GM23338 (cell line): ENCODE data around the gene OPN1LW.
"Not testable (repeated sequence)": the region's sequence is repeated elsewhere in the genome, so short reads cannot be mapped to it uniquely, and the experiment has no call there.

Experiments
- CREB1 ChIP-seq: fragments of 250-450 bp; sonication (Bioruptor Pico); IDR thresholded peaks from 2 replicates; pipeline ENCODE4 v1.5.0; 2020; ENCODE audit warnings: low read depth, mild to moderate bottlenecking, moderate library complexity
- CTCF ChIP-seq, 2 experiments: fragments of 200-600 bp in 1 of 2; sonication (generic) in 1 of 2; conservative IDR thresholded peaks; 2 replicates each; pipeline versions ENCODE4 v1.5.1 to v1.6.1; 2016 to 2017; ENCODE audit warnings: antibody characterized with exemption in 2 of 2, low read depth in 2 of 2, mild to moderate bottlenecking in 2 of 2, moderate library complexity in 1 of 2
- ETS1 ChIP-seq: IDR thresholded peaks from 2 replicates; pipeline ENCODE4 v1.6.1; 2016; ENCODE audit warnings: antibody characterized with exemption
- EZH2 ChIP-seq: fragments of 200-600 bp; sonication (generic); IDR thresholded peaks from one replicate; pipeline ENCODE4 v1.8.0; 2017; ENCODE audit warnings: antibody characterized with exemption, mild to moderate bottlenecking, low read depth; ENCODE audit not compliant: unreplicated experiment
- EZH2phosphoT487 ChIP-seq: fragments of 200-600 bp; sonication (generic); IDR thresholded peaks from one replicate; pipeline ENCODE4 v1.8.1; 2018; ENCODE audit warnings: antibody characterized with exemption; ENCODE audit not compliant: unreplicated experiment
- JUNB ChIP-seq: IDR thresholded peaks from one replicate; pipeline ENCODE4 v1.6.1; 2016; ENCODE audit warnings: antibody characterized with exemption; ENCODE audit not compliant: unreplicated experiment
- NANOG ChIP-seq: IDR thresholded peaks from 2 replicates; pipeline ENCODE4 v1.6.1; 2016; ENCODE audit warnings: antibody characterized with exemption, borderline replicate concordance
- POLR2AphosphoS5 ChIP-seq: IDR thresholded peaks from 2 replicates; pipeline ENCODE4 v1.6.1; 2016; ENCODE audit warnings: antibody characterized with exemption, low read depth
- REST ChIP-seq: IDR thresholded peaks from one replicate; pipeline ENCODE4 v1.6.1; 2018; ENCODE audit warnings: antibody characterized with exemption; ENCODE audit not compliant: unreplicated experiment
- STAT1 ChIP-seq: IDR thresholded peaks from one replicate; pipeline ENCODE4 v1.6.1; 2016; ENCODE audit warnings: antibody characterized with exemption; ENCODE audit not compliant: unreplicated experiment
- ZNF114 ChIP-seq: fragments of 250-450 bp; sonication (Bioruptor Pico); IDR thresholded peaks from 2 replicates; pipeline ENCODE4 v1.5.0; 2020; ENCODE audit warnings: mild to moderate bottlenecking, moderate library complexity

GRCh38 chrX:154156221-154156620 is 12.2 kb downstream of the OPN1LW start:
- not testable (repeated sequence) for TF ChIP-seq POLR2AphosphoS5; CTCF (conservative IDR thresholded peaks at IDR 0.05; ENCODE audit: low read depth in 2 of 2); CREB1 (CRISPR knock-in tag); REST; ETS1; EZH2phosphoT487; EZH2; NANOG; ZNF114 (CRISPR knock-in tag); STAT1; JUNB
